HepG2 (cell line): ENCODE measurements around the gene FOXD2.

Source experiments
- CHD2 ChIP-seq: IDR thresholded peaks from 2 replicates; pipeline ENCODE4 v1.6.1; 2011; ENCODE audit warnings: low read depth, low read length, improper control_type of control experiment
- YY1 ChIP-seq: IDR thresholded peaks from 2 replicates; pipeline ENCODE4 v1.6.1; 2011; ENCODE audit warnings: low read length, low read depth, moderate library complexity, mild to moderate bottlenecking; ENCODE audit not compliant: insufficient read depth, insufficient replicate concordance
- TF ChIP-seq, protein P1 (sequence below): sonication (generic); formaldehyde crosslinking; IDR thresholded peaks from 2 replicates; pipeline ENCODE4 v1.5.0; 2020; ENCODE audit warnings: mild to moderate bottlenecking, missing genetic modification reagents, moderate library complexity

DNA sequence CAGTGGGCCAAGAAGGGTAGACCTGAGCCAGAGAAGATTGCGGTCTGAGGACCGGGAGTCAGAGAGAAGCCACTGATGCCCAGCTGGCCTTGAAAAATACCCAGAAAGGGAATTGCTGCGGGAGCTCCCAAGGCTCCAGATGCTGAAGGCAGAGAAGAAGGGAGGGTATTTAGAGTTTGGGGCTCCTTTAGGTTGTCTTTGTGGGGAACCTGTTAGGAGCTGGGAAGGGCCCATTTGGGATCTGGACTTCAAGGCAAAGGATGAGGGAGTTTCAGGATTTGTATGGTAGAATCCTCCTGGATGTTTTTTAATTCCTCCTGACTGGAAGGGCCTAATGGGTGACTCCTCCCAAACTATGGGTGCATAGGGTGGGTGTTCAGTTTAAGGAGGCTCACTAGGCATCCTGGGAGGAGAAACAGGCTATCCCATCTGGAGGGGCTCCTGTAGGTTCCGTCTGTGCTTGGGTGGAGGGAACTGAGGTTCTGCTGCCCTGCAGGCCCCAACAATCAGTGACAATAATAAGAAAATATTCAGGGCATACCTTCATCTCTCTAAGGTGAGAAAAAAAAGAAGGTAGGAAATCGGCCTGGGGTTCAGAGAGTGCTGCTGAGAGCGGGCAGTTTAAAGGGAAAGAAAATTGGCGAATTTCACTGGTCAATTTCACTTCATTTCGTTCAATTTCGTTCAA, 5.1 kb downstream of the FOXD2 start:
- TF ChIP-seq CHD2 (no peak), YY1 (no peak)
- TF ChIP-seq, protein P1, sequence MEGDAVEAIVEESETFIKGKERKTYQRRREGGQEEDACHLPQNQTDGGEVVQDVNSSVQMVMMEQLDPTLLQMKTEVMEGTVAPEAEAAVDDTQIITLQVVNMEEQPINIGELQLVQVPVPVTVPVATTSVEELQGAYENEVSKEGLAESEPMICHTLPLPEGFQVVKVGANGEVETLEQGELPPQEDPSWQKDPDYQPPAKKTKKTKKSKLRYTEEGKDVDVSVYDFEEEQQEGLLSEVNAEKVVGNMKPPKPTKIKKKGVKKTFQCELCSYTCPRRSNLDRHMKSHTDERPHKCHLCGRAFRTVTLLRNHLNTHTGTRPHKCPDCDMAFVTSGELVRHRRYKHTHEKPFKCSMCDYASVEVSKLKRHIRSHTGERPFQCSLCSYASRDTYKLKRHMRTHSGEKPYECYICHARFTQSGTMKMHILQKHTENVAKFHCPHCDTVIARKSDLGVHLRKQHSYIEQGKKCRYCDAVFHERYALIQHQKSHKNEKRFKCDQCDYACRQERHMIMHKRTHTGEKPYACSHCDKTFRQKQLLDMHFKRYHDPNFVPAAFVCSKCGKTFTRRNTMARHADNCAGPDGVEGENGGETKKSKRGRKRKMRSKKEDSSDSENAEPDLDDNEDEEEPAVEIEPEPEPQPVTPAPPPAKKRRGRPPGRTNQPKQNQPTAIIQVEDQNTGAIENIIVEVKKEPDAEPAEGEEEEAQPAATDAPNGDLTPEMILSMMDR (CRISPR knock-in tag): no peak
